OCI-LY3 (cell line): ENCODE measurements around the gene IDH3G.

Source experiments
- EZH2phosphoT487 ChIP-seq: fragments of 200-600 bp; shearing (Covaris generic); IDR thresholded peaks from 2 replicates; pipeline ENCODE4 v1.6.1; 2018; ENCODE audit warnings: antibody characterized with exemption, mixed run types, low read depth
- TF ChIP-seq, protein P1 (sequence below): fragments of 200-600, 300-600 bp; sonication (generic); IDR thresholded peaks from 2 replicates; pipeline ENCODE4 v1.5.1; 2014; ENCODE audit warnings: antibody characterized with exemption, low read length, low read depth

DNA sequence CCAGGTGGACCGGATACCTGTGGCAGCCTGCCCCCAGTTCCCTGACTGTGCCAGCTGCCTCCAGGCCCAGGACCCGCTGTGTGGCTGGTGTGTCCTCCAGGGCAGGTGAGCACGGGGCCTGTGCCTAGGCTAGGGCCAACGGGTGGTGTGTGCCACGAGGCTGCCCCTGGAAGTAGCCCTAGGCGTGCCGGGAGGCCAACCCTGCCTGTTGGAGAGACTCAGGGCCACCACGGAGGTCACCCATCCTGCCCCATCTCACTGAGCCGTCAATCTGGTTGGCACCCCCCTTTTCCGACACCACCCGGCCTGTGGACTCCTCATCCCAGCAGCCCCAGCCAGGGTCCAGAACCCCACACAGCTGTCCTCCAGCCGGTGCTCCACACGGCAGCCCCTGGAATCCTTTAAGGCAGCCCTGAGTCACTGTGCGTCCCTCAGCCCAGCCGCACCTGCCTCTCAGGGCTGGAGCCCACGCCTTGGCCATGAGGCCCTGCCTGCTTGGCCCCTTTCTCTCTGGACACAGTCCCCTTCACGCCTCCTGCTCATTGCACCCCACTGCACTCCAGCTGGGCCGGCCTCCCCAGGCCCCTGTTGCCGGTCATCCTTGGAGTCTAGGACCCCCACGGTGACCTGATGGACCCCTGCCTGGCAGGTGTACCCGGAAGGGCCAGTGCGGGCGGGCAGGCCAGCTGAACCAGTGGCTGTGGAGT is 24.9 kb downstream of the IDH3G start:
- TF ChIP-seq, protein P1, sequence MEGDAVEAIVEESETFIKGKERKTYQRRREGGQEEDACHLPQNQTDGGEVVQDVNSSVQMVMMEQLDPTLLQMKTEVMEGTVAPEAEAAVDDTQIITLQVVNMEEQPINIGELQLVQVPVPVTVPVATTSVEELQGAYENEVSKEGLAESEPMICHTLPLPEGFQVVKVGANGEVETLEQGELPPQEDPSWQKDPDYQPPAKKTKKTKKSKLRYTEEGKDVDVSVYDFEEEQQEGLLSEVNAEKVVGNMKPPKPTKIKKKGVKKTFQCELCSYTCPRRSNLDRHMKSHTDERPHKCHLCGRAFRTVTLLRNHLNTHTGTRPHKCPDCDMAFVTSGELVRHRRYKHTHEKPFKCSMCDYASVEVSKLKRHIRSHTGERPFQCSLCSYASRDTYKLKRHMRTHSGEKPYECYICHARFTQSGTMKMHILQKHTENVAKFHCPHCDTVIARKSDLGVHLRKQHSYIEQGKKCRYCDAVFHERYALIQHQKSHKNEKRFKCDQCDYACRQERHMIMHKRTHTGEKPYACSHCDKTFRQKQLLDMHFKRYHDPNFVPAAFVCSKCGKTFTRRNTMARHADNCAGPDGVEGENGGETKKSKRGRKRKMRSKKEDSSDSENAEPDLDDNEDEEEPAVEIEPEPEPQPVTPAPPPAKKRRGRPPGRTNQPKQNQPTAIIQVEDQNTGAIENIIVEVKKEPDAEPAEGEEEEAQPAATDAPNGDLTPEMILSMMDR = no peak
- TF ChIP-seq EZH2phosphoT487 = no peak
